HCEC 1CT (cell line): Measurements from ENCODE around the gene VAV3.
"Not testable (repeated sequence)": the region's sequence is repeated elsewhere in the genome, so short reads cannot be mapped to it uniquely, and the experiment has no call there.

ENCODE experiments used
- DNase-seq: peaks from one replicate; pipeline ENCODE4 v3.0.0-alpha.2; 2017

Gene VAV3

DNA sequence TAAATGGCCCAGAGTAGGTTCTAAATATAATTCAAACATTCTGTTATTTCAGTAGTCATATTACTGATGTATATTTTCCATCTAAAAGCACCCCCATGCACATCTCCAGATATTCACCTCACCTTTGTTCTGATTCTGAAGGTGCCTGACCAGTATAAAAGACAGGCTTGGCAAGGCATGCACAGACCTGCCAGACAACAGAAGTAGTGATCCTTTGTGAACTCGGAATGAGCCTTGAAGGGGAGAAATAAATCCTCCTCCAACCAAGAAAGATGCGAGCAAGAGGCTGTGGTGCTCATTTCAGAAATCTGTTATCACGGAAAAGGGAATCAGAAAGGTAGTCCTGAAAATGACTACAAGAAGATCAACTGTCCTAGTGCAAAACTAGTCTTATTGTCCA, 287.3 kb downstream of the VAV3 start:
- no peak for DNase-seq

DNA sequence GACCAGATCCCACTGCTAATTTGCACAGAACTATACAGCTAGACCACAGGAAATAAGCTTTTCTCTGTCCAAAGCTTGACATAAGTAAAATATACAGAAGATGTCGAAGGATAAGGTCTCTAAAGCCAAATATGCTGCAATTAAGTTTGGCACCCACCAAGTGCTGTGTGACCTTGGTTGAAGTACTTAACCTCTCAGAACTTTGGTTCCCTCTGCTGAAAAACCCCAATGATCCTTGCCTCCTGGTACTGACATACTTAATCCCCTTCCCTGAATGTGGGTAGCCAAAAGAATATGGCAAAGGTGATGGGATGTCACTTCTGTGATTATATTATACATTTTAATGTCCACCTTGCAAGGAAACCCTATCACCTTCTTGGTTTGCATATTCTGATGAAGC, 290.5 kb downstream of the VAV3 start:
- no peak for DNase-seq

DNA sequence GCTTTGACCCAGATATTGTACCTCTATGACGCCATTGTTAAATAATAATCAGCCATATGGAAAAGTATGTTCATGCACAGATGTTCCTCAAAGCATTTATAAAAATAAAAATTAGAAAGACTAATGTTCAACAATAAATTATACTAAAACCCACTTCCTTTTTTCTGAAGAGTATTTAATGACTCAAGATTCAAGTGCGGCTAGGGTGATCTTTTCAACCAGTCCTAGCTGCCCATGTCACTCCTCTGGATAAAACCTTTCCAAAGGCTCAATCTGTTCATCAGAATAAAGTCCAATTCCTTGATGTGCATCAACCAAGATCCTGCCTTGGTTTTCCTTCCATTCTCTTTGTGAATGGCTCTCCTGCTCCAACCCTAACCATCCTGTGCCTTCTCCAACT, 292.0 kb downstream of the VAV3 start:
- no peak for DNase-seq

DNA sequence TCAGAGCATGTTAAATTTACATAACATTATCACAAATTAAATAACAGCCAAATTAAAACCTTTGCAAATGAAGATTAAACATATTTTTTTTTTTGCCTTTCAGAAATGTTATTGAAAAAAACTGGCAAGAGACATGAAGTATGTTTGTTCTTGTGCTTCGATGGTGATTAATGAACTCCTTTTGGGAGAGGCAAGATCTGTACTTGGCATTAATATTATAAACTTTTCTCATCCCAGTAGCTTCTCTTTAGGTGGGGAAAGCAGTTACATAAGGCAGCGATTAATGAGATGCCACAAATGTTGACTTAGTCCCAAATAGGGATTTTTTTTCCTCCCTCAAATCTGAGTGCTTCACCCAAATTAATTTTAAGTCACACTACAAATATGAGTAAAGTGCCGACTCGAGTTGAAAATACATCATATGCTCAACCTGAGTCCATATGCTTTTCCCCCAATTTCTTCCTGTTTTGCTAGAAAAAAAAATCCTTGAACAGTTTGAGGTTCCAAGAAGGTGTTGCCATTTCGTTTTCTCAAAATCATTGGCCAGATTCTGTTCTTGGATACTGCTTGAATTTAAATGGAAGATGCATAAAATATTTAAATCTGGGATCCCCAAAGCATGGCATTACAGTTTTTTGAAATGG, 294.5 kb downstream of the VAV3 start:
- no peak for DNase-seq

DNA sequence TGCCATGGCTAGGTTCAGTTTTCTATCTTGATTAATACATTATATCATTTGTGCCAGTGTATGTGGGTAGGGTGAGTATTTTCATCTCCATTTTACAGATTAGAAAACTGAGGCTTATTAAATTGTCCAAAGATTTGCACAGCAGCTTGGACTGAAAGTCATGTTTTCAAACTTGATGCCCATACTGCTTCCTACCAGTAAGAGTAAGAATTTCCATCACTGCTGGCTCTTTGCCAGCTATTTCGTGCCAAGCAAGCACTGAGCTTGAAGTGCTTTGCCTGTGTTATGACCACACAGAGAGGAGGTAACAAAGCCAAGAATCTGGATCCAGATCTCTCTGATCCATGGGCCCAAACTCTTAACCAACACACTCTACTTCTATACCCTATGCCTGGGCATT, 295.0 kb downstream of the VAV3 start:
- DNase-seq: no peak

DNA sequence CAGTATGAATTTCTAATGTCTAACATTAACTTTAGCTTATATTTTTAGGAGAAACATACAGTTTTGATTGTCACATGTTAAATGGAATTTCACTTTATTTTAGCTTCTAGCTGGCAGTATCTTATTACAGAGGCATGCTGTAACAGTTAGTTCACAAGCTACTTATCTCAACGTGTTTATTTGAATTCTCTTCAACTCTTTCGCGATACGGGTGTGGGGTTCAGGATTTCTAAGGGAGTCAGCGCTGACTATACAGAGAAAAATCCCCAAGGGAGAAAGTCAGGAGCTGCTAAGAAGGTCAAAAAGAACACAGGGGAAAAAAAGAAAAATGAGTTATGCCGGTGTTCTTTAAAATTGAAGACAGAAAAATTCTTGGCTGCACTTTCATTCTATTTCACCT, 296.2 kb downstream of the VAV3 start:
- no peak for DNase-seq

DNA sequence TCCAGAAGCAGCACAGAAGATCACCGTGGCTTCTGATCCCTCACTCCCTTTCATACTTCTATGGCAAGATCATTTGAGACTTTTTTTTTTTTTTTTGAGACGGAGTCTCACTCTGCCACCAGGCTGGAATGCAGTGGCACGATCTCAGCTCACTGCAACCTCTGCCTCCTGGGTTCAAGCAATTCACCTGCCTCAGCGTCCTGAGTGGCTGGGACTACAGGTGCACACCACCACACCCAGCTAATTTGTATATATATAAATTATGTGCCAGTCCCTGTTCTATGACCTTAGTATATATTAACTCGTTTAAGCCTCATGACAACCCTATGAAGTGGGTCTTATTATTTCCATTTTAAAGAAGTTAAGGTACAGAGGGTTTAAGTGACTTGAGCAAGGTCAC, 298.5 kb downstream of the VAV3 start:
- DNase-seq: no peak

DNA sequence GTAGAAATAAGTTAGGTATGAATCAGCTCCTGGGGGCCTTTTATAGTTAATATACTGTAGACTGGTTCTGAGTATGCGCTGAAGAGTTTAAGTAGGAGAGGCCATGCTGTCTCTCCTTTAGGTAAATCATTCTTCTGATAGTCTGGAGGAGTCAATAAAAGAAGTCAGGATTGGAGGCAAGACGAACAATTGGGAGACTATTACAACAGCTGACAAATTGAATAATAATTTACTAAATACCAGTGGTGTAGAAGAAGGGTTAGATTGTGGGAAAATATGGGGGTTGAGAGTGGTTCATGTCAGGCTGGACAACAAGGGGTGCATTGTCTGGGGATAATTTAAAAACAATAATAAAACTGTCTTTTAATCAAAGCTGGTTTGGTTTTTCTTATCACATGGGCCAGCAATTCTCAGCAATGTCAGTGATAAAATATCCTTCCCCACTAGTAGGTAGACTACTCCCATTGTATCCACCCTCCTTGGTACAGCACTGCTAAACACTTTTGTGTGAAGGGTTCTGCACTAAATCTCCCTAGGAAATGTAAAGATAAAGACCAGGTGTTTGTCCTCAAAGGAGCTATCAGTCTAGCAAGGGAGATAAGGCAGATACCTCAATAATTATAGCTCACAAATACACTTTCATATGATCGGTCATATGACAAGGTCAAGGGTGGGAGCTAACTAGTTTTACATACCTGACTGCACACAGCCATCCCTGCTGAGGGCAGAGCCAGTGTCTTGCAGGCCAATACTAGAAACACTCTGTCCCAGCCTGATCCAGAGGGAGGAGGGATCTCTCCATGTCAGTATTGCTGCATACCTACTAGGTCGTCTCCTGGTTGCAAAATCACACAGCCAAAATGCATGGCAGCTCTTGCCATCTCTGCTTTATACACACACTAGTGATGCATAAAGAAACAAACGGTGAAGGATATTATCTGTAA, 299.7 kb downstream of the VAV3 start:
- no peak for DNase-seq

DNA sequence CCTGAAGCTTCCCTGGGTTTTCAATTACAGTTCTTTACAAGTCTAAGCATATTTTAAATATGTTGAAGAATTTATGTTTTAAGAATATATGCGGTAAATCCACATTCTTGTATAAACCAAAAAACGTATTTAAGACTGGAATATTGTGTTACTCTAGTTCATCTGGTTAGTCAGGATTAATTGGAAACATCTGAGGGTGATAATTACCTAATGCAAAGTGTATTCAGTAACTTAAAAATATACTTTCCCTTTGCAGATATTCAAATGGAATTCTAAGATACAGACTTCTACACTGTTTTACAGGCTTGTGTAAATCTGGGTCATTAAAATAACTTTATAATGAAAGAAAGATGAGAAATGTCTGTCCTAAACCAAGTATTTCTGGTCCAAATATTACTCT, 302.0 kb downstream of the VAV3 start:
- no peak for DNase-seq

DNA sequence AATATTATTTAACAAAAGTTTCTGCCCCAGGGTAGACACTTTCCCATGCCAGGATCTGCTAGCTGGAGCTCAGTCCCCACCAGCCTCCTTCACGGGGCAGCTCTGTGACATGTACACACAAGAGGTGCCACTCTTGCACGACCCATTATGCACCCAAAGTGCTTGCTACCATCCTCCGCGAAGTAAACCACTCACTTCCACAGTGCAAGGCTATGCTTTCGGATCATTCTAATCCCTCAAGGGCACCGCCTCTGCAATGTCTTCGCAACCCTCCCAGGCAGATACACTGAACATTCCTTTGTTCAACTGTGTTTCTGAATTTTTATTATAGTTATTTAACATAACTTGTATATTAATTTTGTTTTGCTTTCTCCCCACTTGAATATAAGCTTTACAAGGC, 303.8 kb downstream of the VAV3 start:
- DNase-seq: no peak

DNA sequence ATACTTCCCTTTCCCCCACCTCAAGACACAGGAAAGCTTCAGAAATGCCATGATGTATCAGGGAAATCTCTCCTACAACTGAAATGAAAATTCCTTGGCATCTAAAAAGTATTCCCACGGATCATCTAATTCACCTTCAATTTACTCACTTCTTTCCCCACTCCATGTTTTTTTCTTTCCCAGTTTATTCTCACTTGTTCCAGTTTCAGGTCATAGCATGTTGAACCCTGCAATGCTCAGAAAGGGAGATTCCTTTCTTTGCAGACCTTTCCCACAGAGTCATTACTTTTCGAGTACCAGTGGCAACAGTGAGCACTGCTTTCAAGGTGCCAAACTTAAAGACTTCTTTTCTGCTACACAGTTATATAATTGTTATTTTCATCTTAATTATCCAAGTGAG, 305.0 kb downstream of the VAV3 start:
- no peak for DNase-seq

DNA sequence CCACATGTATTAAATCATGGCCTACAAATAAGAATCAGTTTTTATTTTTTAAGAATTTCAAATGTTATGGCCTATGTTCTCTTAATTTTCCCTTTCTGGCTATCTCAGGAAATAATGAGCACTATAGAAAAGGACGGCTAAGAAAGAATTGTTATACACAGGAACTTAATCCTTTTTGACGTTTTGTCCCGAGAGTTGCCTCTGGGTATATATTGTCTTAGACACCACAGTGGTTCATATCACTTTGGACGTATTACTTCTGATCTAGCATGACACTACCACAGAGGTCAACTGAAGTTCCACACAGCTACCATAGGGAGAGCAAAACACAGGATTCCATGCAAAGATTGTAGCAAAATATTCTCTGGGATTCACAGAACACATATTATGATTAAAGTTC, 307.6 kb downstream of the VAV3 start:
- DNase-seq: no peak

DNA sequence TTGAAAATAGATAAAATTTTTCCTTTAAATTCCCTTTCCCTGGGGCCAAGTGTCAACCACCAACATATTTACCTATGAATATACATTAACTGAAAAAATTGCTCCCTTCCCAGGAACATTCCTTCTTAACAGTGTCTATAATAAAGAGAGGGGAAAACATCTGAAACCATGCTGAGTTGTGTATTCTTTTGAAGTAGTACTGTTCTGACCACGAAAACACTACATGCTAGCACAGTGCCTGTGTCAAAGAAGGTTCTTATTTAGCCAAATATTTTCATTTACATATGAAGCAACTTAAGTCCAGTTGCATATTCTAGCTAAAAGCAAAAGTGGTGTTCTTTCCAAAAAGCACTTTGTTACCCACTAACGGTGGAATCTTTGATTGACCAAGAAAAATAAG, 311.2 kb downstream of the VAV3 start:
- DNase-seq: no peak

DNA sequence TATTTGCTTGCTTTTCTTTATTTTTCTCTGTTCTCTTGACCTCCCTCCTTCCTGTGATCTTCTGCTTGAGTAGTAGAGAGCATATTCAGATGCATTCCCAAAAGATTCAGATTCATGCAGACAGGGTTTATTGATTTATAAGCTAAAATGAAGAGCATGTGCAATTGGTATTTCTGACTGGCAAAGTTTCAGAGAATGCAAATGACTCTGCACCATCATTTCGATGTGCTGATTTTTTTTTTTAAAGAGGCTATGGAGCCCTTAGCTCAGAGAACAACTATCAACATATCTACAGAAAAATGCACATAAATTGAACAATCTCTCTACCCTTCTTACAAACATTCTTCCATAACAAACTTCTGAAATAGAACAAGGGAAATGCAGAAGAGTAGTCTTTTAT, 312.0 kb downstream of the VAV3 start:
- DNase-seq: no peak

DNA sequence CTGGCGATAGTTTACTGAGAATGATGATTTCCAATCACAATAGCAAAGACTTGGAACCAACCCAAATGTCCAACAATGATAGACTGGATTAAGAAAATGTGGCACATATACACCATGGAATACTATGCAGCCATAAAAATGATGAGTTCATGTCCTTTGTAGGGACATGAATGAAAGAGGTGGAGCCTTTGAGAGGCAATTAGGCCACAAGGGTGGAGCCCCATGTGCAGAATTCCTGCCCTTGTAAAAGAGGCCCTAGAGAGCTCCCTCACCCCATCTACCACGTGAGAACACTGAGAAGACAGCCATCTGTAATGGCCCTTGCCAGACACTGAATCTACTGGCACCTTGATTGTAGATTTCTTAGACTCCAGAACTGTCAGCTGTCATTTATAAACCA, 314.2 kb downstream of the VAV3 start:
- not testable (repeated sequence) for DNase-seq

DNA sequence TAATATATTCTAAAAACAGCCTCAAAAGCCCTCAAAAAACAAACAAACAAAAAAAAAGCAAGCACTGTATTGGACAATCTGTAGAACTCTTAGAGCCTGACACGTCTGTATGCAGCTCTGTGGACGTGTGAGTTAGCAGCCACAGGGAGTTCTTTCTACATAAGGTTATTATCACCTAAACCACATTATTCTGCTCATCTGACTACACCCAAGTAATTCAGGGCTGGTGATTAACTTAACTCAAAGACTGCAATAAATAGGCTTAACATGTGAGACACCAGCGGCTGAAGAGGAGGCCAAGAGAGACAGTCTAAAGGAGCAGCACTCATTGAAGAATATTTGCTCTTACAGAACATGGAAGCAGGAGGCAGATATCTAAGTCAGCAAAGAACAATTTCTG, 316.0 kb downstream of the VAV3 start:
- DNase-seq: no peak

DNA sequence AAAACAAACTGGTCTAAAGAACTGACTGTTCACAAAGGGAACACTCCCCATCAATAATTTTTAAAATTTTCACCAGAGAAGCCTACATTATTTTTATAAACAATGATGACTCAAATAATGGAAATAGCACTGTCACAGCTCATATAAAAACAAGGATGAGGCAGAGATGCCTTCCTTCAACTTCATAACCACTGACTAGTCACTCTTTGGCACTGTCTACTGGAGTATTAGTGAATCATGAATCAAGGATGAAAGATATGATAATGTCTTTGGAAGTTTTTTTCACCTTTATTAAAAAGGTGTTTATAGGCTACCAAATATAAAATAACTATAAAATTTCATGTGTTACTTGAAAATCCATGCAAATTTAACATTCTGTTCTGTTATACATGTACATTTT, 316.9 kb downstream of the VAV3 start:
- no peak for DNase-seq

DNA sequence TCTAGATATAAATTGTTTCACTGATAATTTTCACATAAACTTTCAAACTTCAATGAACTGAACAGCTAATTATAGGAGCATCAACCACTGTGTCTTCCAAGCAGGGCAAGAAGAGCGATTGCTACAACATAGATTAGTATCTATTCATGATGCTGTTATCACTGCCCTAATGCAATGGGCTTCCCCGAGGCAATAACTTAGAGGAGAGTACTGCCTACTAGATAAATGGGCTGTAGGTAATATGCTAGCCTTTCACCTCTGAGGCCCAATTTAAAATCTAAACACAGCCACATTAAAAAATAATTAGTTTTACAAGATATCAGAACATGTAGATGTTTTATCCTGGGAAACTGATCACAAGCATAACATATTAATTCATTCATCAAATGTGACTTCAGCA, 318.0 kb downstream of the VAV3 start:
- DNase-seq: no peak

DNA sequence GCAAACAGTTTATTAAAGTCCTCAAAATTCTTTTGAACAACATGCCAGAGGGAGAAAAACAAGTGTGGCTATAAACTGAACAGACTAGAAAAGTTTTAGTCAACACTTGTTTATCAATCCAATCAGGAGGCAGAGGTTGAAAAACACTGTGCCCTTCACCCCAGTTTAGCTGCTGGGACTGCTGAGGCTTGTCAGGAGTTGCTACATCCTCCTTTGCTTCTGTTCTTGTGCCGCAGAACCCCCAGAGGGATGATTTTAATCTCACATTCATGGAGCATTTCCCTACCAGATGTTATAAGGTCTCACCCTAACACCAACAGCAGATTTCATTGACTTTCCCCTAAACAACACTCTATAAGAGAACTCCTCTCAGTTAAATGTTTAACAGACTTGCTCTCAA, 321.2 kb downstream of the VAV3 start:
- no peak for DNase-seq

DNA sequence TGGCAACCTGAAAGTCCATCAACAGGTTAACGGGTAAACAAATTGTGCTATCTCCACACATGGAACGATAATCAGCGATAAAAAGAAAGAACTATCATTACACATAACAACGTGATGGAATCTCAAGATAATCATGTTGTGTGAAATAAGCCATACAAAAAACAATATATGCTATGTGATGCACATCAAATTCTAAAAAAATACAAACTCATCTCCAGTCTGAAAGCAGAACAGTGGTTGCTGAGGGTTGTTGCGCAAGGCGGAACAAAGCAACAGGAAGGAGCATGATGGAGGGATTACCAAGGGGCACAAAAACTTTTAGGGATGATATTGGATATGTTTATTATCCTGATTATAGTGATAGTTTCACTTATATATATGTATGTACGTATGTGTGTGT, 324.8 kb downstream of the VAV3 start:
- DNase-seq: no peak

DNA sequence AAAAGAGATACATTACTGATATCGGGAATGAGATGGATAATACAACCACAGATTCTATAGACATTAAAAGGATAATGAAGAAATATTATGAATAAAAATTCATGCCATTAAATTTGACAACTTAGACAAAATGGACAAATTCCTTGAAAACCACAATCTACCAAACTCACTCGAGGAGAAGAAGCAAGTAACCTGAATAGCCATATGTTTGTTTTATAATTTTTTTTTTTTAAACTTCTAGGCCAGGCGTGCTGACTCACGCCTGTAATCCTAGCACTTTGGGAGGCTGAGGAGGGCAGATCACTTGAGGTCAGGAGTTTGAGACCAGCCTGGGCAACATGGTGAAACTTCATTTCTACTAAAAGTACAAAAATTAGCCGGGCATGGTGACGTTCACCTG, 327.9 kb downstream of the VAV3 start:
- no peak for DNase-seq

DNA sequence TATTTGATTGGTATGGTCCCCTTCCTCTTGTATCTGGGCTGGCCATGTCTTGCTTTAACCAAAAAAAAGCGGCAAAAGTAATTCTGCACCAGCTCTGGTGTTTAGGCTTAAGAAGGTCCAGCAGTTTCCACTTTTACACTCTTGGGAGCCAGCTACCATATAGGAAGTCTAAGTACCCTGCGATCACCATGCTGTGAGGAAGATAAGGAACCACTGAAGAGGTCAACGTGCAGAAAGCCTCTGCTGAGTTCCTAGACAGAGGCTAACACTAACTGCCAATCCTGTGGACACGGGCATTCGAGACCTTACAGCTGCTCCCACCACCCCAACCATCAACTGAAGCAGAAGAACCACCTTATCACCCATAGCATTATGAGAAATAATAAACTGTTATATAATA, 331.4 kb downstream of the VAV3 start:
- no peak for DNase-seq

DNA sequence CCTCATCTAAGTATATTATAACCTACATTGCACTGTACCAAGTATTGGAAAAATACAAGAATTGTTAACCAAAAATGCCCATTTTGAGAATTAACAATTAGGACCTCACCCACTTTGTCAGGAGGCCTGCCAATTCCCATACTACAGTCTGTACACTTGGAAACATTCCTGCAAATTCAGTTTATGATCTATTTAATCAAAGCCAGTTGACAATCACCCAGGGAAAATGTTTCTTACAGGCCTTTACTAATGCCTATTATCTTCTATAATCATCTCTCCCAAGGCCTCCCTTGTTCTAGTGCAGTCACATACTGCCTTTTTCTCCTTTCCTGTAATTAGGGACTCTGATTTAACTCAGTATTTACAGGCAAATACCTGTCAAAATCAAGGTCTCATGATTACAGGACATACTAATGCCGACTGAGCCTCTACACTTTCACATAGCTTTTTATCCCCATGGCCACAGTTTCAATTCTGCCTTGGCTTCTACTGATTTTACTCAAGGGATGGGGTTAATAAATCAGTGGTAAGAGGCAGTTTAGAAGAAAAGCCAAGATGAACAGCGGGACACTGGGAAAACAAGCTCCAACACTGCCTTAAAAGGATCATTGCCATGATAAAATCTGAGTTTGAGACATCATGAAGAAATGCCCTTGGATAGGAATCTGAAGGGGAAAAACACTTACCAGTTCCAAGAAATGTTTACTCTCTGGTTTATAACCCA, 338.7 kb downstream of the VAV3 start:
- DNase-seq: no peak

DNA sequence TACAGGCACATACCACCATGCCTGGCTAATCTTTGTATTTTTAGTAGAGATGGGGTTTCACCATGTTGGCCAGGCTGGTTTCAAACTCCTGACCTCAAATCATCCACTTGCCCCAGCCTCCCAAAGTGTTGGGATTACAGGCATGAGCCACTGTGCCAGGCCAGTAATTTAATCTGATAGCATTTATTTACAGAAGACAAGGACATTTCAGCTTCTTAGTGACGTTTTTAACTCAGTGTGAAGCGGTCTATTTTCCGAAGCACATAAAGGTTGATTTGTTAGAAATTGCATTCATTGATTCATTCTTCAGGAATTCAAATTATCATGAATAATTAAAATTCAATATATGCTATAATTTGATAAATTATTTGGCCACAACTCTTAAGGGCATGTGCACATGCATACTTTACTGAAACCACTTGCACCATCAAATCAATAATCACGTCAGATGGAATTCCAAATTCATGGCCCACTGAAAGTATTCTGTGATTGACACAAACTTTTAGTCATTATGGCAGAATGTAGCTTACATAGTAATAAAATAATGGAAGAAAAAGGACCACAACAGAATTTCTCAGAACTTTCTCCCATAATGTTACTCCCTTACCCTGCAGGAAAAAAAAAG, 339.5 kb downstream of the VAV3 start:
- DNase-seq: no peak
